WTC11 (cell line): Measurements from ENCODE around the gene UMODL1. TPM values are rescaled to one million over a fixed set of nuclear protein-coding genes. Genes with fewer than 3 reads are reported as not detected.

Source experiments
- ATAC-seq: fragments of 200-7000 bp; cut with Tn5 transposase; 2 replicates; pipeline ENCODE4 v1.10.0; 2021; ENCODE audit warnings: mild to moderate bottlenecking, moderate library complexity
- CTCF ChIA-PET: fragments of 300-600 bp; sonication (Branson Sonifier 250); formaldehyde crosslinking; loops from one replicate; lab custom pipeline; 2021; ENCODE audit warnings: antibody characterized with exemption; lab: Charles Lee
- POLR2A ChIA-PET: fragments of 350-600 bp; sonication (Branson Sonifier 250); formaldehyde crosslinking; loops from one replicate; lab custom pipeline; 2021; ENCODE audit warnings: antibody characterized with exemption; lab: Charles Lee
- DNase-seq: peaks from one replicate; pipeline ENCODE4 v3.0.0; 2021; ENCODE audit warnings: low spot score
- H3K27ac Mint-ChIP-seq: 2 replicates; pipeline ENCODE4 v1.8.0; 2021; ENCODE audit warnings: mixed read lengths
- H3K27me3 Mint-ChIP-seq: 2 replicates; pipeline ENCODE4 v1.8.0; 2021; ENCODE audit warnings: low read depth, mild to moderate bottlenecking, moderate library complexity, mixed read lengths
- H3K36me3 Mint-ChIP-seq: 2 replicates; pipeline ENCODE4 v1.8.0; 2021; ENCODE audit warnings: mixed read lengths
- H3K4me1 Mint-ChIP-seq: 2 replicates; pipeline ENCODE4 v1.8.0; 2022; ENCODE audit warnings: mixed read lengths
- H3K4me3 Mint-ChIP-seq: 2 replicates; pipeline ENCODE4 v1.8.0; 2021; ENCODE audit warnings: mild to moderate bottlenecking, moderate library complexity, mixed read lengths
- H3K9me3 Mint-ChIP-seq: 2 replicates; pipeline ENCODE4 v1.8.0; 2021; ENCODE audit warnings: mixed read lengths
- ARID4B ChIP-seq: sonication (generic); formaldehyde crosslinking; IDR thresholded peaks from 2 replicates; pipeline ENCODE4 v1.8.0; 2023; ENCODE audit warnings: missing genetic modification reagents, mild to moderate bottlenecking, borderline replicate concordance
- ATF2 ChIP-seq: sonication (generic); formaldehyde crosslinking; IDR thresholded peaks from 2 replicates; pipeline ENCODE4 v1.8.1; 2022; ENCODE audit warnings: low read depth, missing genetic modification reagents, borderline replicate concordance
- ATF3 ChIP-seq: sonication (generic); formaldehyde crosslinking; conservative IDR thresholded peaks from 2 replicates; pipeline ENCODE4 v1.8.1; 2022; ENCODE audit warnings: mild to moderate bottlenecking, missing genetic modification reagents
- CREB1 ChIP-seq: sonication (generic); formaldehyde crosslinking; IDR thresholded peaks from 2 replicates; pipeline ENCODE4 v1.8.0; 2023; ENCODE audit warnings: mild to moderate bottlenecking, missing genetic modification reagents
- E2F5 ChIP-seq: sonication (generic); formaldehyde crosslinking; IDR thresholded peaks from 2 replicates; pipeline ENCODE4 v1.8.1; 2022; ENCODE audit warnings: mild to moderate bottlenecking, moderate library complexity, missing genetic modification reagents
- EMX1 ChIP-seq: fragments of 250-450 bp; sonication (Bioruptor Pico); IDR thresholded peaks from 2 replicates; pipeline ENCODE4 v1.8.0; 2021; ENCODE audit warnings: mild to moderate bottlenecking
- FOXP4 ChIP-seq: sonication (generic); formaldehyde crosslinking; IDR thresholded peaks from 2 replicates; pipeline ENCODE4 v1.8.0; 2022; ENCODE audit warnings: mild to moderate bottlenecking, missing genetic modification reagents
- IRF1 ChIP-seq: sonication (generic); formaldehyde crosslinking; IDR thresholded peaks from 2 replicates; pipeline ENCODE4 v1.8.0; 2023; ENCODE audit warnings: missing genetic modification reagents
- JAZF1 ChIP-seq: fragments of 250-450 bp; sonication (Bioruptor Pico); IDR thresholded peaks from 2 replicates; pipeline ENCODE4 v1.9.0; 2021; ENCODE audit warnings: moderate library complexity, mild to moderate bottlenecking, inconsistent platforms
- MLX ChIP-seq: sonication (generic); formaldehyde crosslinking; IDR thresholded peaks from 2 replicates; pipeline ENCODE4 v1.8.1; 2023; ENCODE audit warnings: mild to moderate bottlenecking, missing genetic modification reagents, moderate library complexity
- MXD4 ChIP-seq: fragments of 250-450 bp; sonication (Bioruptor Pico); IDR thresholded peaks from 2 replicates; pipeline ENCODE4 v1.8.0; 2021; ENCODE audit warnings: mild to moderate bottlenecking, moderate library complexity, borderline replicate concordance
- MYBL2 ChIP-seq: sonication (generic); formaldehyde crosslinking; IDR thresholded peaks from 2 replicates; pipeline ENCODE4 v1.8.1; 2023; ENCODE audit warnings: mild to moderate bottlenecking, moderate library complexity, missing genetic modification reagents
- NFATC4 ChIP-seq: fragments of 250-450 bp; sonication (Bioruptor Pico); IDR thresholded peaks from 2 replicates; pipeline ENCODE4 v1.9.0; 2021; ENCODE audit warnings: mild to moderate bottlenecking
- NFYB ChIP-seq: sonication (generic); formaldehyde crosslinking; conservative IDR thresholded peaks from 2 replicates; pipeline ENCODE4 v1.8.0; 2022; ENCODE audit warnings: low read depth, missing genetic modification reagents
- OVOL2 ChIP-seq: fragments of 250-450 bp; sonication (Bioruptor Pico); IDR thresholded peaks from 2 replicates; pipeline ENCODE4 v1.9.0; 2021; ENCODE audit warnings: mild to moderate bottlenecking, borderline replicate concordance
- PREB ChIP-seq: sonication (generic); formaldehyde crosslinking; IDR thresholded peaks from 2 replicates; pipeline ENCODE4 v1.8.1; 2022; ENCODE audit warnings: mild to moderate bottlenecking, missing genetic modification reagents, moderate library complexity, borderline replicate concordance
- USF1 ChIP-seq: sonication (generic); formaldehyde crosslinking; IDR thresholded peaks from 2 replicates; pipeline ENCODE4 v1.8.0; 2022; ENCODE audit warnings: mild to moderate bottlenecking, missing genetic modification reagents
- ZNF121 ChIP-seq: sonication (generic); formaldehyde crosslinking; IDR thresholded peaks from 2 replicates; pipeline ENCODE4 v1.8.0; 2023; ENCODE audit warnings: missing genetic modification reagents
- ZNF416 ChIP-seq: fragments of 250-450 bp; sonication (Bioruptor Pico); IDR thresholded peaks from 2 replicates; pipeline ENCODE4 v1.9.0; 2021; ENCODE audit warnings: mild to moderate bottlenecking, inconsistent platforms
- total RNA-seq: library from RNA; stranded (reverse); gene quantifications from 3 replicates; pipeline ENCODE4 v1.2.3, GENCODE V29; 2021

Gene UMODL1
- total RNA-seq, 1 experiment from 2014 or later = not detected

GRCh38 chr21:42157606-42158310 is 86.6 kb downstream of the UMODL1 start (continued):
- no peak for TF ChIP-seq MLX (CRISPR knock-in tag)
- no peak for TF ChIP-seq FOXP4 (CRISPR knock-in tag)
- TF ChIP-seq IRF1 (CRISPR knock-in tag) = no peak
- no peak for TF ChIP-seq NFATC4 (CRISPR knock-in tag)

GRCh38 chr21:42158846-42159245 is 87.7 kb downstream of the UMODL1 start:
- no peak for ATAC-seq
- ChIA-PET POLR2A (no interaction called here), CTCF (interaction anchor here (2.3 to 3.7 kb wide), 2 partner anchors 41 to 100 kb away, joined by 6 to 12 read pairs; no protein-coding TSS in a partner anchor)
- H3K4me3 Mint-ChIP-seq = no peak overlapping the region
- no peak overlapping the region for H3K27ac Mint-ChIP-seq
- H3K4me1 Mint-ChIP-seq = peaks cover 8% of the 10 kb centered on the region
- H3K36me3 Mint-ChIP-seq = no peaks in the 10 kb centered on the region
- H3K9me3 Mint-ChIP-seq = no peaks in the 10 kb centered on the region
- no peaks in the 10 kb centered on the region for H3K27me3 Mint-ChIP-seq
- DNase-seq = no peak
- TF ChIP-seq MXD4 (no peak), NFYB (CRISPR knock-in tag) (no peak), ZNF416 (no peak), OVOL2 (CRISPR knock-in tag) (no peak), MYBL2 (CRISPR knock-in tag) (no peak), ATF3 (no peak), ATF2 (CRISPR knock-in tag) (no peak), PREB (no peak), JAZF1 (CRISPR knock-in tag) (no peak), ZNF121 (CRISPR knock-in tag) (no peak), CREB1 (no peak), ARID4B (CRISPR knock-in tag) (no peak), EMX1 (CRISPR knock-in tag) (no peak), E2F5 (CRISPR knock-in tag) (no peak), USF1 (no peak)
